ENCODE results near the gene TIMM8B.

- no peak for TF ChIP-seq CTCF (IDR thresholded peaks at IDR 0.05; ENCODE audit: poor library complexity, severe bottlenecking)
- TF ChIP-seq POLR2AphosphoS5 (IDR thresholded peaks at IDR 0.05) = no peak
- no peak for TF ChIP-seq EZH2 (IDR thresholded peaks at IDR 0.05; ENCODE audit: borderline replicate concordance, insufficient read depth, low read length, poor library complexity, severe bottlenecking)
- TF ChIP-seq SMC3 (conservative IDR thresholded peaks at IDR 0.05; ENCODE audit: poor library complexity) = no peak
- TF ChIP-seq MXI1 (conservative IDR thresholded peaks at IDR 0.05; ENCODE audit: poor library complexity, severe bottlenecking) = no peak
- TF ChIP-seq EP300 (conservative IDR thresholded peaks at IDR 0.05; ENCODE audit: poor library complexity, severe bottlenecking) = no peak
- no peak for TF ChIP-seq REST (IDR thresholded peaks at IDR 0.05; ENCODE audit: borderline replicate concordance)
- no peak for TF ChIP-seq TAF1 (IDR thresholded peaks at IDR 0.05; ENCODE audit: low read depth)
- no peak for TF ChIP-seq RAD21 (conservative IDR thresholded peaks at IDR 0.05)
These were observed 27.9 kb upstream of the TIMM8B start for GRCh38 chr11:112114460-112114859.
